Heart left ventricle (tissue), 13 donors: ENCODE results near the gene KCTD18.

ENCODE experiments used
- POLR2A ChIP-seq, 2 donors: fragments of 450-650 bp; IDR thresholded peaks; one replicate each; pipeline ENCODE4 v1.6.1; 2017; ENCODE audit warnings: antibody characterized with exemption in 2 of 2, mild to moderate bottlenecking in 2 of 2, moderate library complexity in 2 of 2
- TF ChIP-seq, protein P1 (sequence below), 12 donors: fragments of 200-600 bp; sonication (generic) in 4 of 12; IDR thresholded peaks; one replicate each; pipeline versions ENCODE4 v1.5.0 to v1.8.0; 2018 to 2022; ENCODE audit warnings: antibody characterized with exemption in 12 of 12, mild to moderate bottlenecking in 5 of 12
- donor health status: ischemic (EF 13 %, LVEDD 7.1; RV severe dilation, severe dysfunction).
- donor health status: DM: no; HTN: yes; CAD: no.
- donor health status: DM: no; HTN: no; CAD: no.
- donor health status: ischemic (EF 25% LVEDD 6.9; RV normal size, moderate dysfunction).
- donor health status: ischemic (EF 25% LVEDD 5.7; RV mildly dilated, moderate dysfunction).
- donor health status: ischemic (EF 35%, LVEDD 5.7; RV mildly dilated, moderate dysfunction).
- donor health status: nonischemic (EF 11% LVEDD 7.7; RV severe dilation, severe dysfunction).
- donor health status: DM: yes; HTN: yes; CAD: no.
- donor health status: PGD.
- donor health status: ischemic (EF 29% LVEDD 5.4; RV normal size, mild dysfunction).
- donor health status: nonischemic (EF 23%, LVEDD 6.1; RV moderate dilation, normal function).

DNA sequence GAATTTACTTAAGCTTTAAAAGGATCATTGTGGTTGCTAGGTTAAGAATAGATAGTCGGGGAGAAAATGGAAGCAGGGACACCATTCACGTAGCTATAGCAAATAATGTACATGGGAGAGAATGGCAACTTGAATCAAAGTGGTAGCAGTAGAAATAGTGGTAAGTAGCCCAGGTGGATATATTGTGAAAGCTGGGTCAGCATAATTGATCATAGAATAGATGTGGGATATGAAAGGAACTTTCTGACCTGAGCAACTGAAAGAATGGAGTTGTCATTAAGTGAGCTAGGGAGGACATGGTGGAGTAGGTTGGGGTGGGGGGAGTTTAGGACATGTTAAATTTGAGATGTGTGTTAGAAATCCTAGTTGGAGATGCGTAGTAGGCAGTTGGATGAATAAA, 18.4 kb upstream of the KCTD18 start:
- TF ChIP-seq, protein P1, sequence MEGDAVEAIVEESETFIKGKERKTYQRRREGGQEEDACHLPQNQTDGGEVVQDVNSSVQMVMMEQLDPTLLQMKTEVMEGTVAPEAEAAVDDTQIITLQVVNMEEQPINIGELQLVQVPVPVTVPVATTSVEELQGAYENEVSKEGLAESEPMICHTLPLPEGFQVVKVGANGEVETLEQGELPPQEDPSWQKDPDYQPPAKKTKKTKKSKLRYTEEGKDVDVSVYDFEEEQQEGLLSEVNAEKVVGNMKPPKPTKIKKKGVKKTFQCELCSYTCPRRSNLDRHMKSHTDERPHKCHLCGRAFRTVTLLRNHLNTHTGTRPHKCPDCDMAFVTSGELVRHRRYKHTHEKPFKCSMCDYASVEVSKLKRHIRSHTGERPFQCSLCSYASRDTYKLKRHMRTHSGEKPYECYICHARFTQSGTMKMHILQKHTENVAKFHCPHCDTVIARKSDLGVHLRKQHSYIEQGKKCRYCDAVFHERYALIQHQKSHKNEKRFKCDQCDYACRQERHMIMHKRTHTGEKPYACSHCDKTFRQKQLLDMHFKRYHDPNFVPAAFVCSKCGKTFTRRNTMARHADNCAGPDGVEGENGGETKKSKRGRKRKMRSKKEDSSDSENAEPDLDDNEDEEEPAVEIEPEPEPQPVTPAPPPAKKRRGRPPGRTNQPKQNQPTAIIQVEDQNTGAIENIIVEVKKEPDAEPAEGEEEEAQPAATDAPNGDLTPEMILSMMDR (IDR thresholded peaks at IDR 0.05) = no peak
- no peak for TF ChIP-seq POLR2A (IDR thresholded peaks at IDR 0.05)
